ENCODE data around the gene MED16.

MED16 gene

GRCh38 chr19:925087-925525, 32.1 kb upstream of the MED16 start:
- no peak for TF ChIP-seq CTCF (conservative IDR thresholded peaks at IDR 0.05; ENCODE audit: low read depth)
- ChIA-PET CTCF (interaction anchor here (1.4 kb wide), 1 partner anchor 57 kb away, joined by 4 read pairs; no protein-coding TSS in a partner anchor), POLR2A (ENCODE audit: low non-redundant PET) (interaction anchor here (0.5 kb wide), 1 partner anchor 76 kb away, joined by 10 read pairs; no protein-coding TSS in a partner anchor)
- peak overlapping the region; percentile 85 for H3K27ac ChIP-seq
- no peak for DNase-seq (ENCODE audit: low spot score)

GRCh38 chr19:924553-925086, 31.6 kb upstream of the MED16 start:
- H3K27ac ChIP-seq: peak overlapping the region; percentile 85
- CTCF ChIA-PET: interaction anchor here (1.4 to 1.5 kb wide), 2 partner anchors 57 to 60 kb away, joined by 4 to 8 read pairs; partner anchors contain the start of gene WDR18
- no peak for DNase-seq (ENCODE audit: low spot score)
- POLR2A ChIA-PET (ENCODE audit: low non-redundant PET): interaction anchor here (2.0 kb wide), 1 partner anchor 60 kb away, joined by 9 read pairs; the partner anchor contains the start of gene WDR18
- no peak for TF ChIP-seq CTCF (conservative IDR thresholded peaks at IDR 0.05; ENCODE audit: low read depth)

GRCh38 chr19:920051-920864, 27.3 kb upstream of the MED16 start:
- ChIA-PET POLR2A (ENCODE audit: low non-redundant PET) (no interaction called here), CTCF (interaction anchor here (0.5 to 1.6 kb wide), 6 partner anchors 37 to 80 kb away, joined by 4 to 7 read pairs (median 4); no protein-coding TSS in a partner anchor)
- no peak overlapping the region for H3K27ac ChIP-seq
- TF ChIP-seq CTCF (conservative IDR thresholded peaks at IDR 0.05; ENCODE audit: low read depth): no peak
- no peak for DNase-seq (ENCODE audit: low spot score)

GRCh38 chr19:919199-920050, 26.4 kb upstream of the MED16 start:
- ChIA-PET CTCF (interaction anchor here (0.6 to 1.6 kb wide), 3 partner anchors 36 to 93 kb away, joined by 3 to 7 read pairs (median 4); no protein-coding TSS in a partner anchor), POLR2A (ENCODE audit: low non-redundant PET) (no interaction called here)
- H3K27ac ChIP-seq: no peak overlapping the region
- DNase-seq (ENCODE audit: low spot score): no peak
- no peak for TF ChIP-seq CTCF (conservative IDR thresholded peaks at IDR 0.05; ENCODE audit: low read depth)

GRCh38 chr19:918481-919198, 25.7 kb upstream of the MED16 start:
- DNase-seq (ENCODE audit: low spot score): no peak
- no peak for TF ChIP-seq CTCF (conservative IDR thresholded peaks at IDR 0.05; ENCODE audit: low read depth)
- ChIA-PET CTCF (interaction anchor here (0.6 kb wide), 2 partner anchors 63 to 92 kb away, joined by 3 read pairs; no protein-coding TSS in a partner anchor), POLR2A (ENCODE audit: low non-redundant PET) (no interaction called here)
- no peak overlapping the region for H3K27ac ChIP-seq
